AG04450 (cell line): ENCODE results near the gene FASN. TPM values are rescaled to one million over a fixed set of nuclear protein-coding genes. Genes with fewer than 3 reads are reported as not detected.
A peak's percentile ranks its signal among the peaks of the same experiment; 100 is the strongest.

Experiments
- CTCF ChIA-PET: fragments of 300-600, 350-600 bp; formaldehyde crosslinking; extraction: SDS; loops from one replicate; lab custom pipeline; 2022; ENCODE audit warnings: antibody characterized with exemption, inconsistent platforms; lab: Charles Lee
- POLR2A ChIA-PET: fragments of 350-600 bp; formaldehyde crosslinking; extraction: SDS; loops from one replicate; lab custom pipeline; 2021; ENCODE audit warnings: antibody characterized with exemption, inconsistent platforms; lab: Yijun Ruan, JAX
- DNase-seq: peaks from one replicate; pipeline ENCODE4 v3.0.0-alpha.2; 2011; ENCODE audit warnings: low read depth, low spot score
- H3K27ac ChIP-seq: one replicate; pipeline ENCODE4 v1.5.1; 2012; ENCODE audit warnings: low read depth, low read length, control low read depth
- H3K27me3 ChIP-seq: one replicate; pipeline ENCODE4 v1.6.0; 2012; ENCODE audit warnings: low read length; ENCODE audit not compliant: control insufficient read depth, insufficient read depth
- H3K4me3 ChIP-seq: 2 replicates; pipeline ENCODE4 v1.5.1; 2011; ENCODE audit warnings: mild to moderate bottlenecking, low read depth, low read length, control low read depth
- H3K9me3 ChIP-seq: 2 replicates; pipeline ENCODE4 v1.5.1; 2012; ENCODE audit warnings: low read length; ENCODE audit not compliant: control insufficient read depth, insufficient read depth
- polyA plus RNA-seq: library from polyadenylated mRNA; depleted of rRNA; stranded (reverse); fragments of >200 nt; gene quantifications from 2 replicates; pipeline ENCODE4 v1.2.3, GENCODE V29; 2011
- TF ChIP-seq, protein P1 (sequence below): IDR thresholded peaks from 2 replicates; pipeline ENCODE4 v1.5.1; 2011; ENCODE audit warnings: low read depth, low read length, control low read depth, inconsistent platforms

The FASN gene
- polyA plus RNA-seq, 1 experiment = 6.2 TPM

DNA sequence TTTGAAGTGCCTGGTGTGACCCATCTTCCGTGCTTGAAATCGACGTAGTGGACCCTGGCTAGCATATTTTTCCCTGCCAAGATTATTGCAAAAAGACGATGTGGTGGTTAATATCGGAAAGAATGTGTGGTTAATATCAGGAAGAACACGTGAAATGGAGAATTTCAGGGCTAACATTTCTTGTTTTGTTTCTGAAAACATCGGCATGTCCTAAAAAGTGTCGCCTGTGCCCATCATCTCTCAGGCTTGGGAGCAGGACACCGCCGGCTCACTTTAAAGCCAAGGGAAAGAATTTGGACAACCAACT lies 60.2 kb downstream of the FASN start:
- H3K27ac ChIP-seq = no peak overlapping the region
- CTCF ChIA-PET = interaction anchor here (0.5 to 1.3 kb wide), 12 partner anchors 9 to 852 kb away, joined by 3 to 7 read pairs (median 4); partner anchors contain the start of genes CENPX and LRRC45
- no peaks in the 10 kb centered on the region for H3K27me3 ChIP-seq
- POLR2A ChIA-PET = interaction anchor here (0.6 to 1.4 kb wide), 11 partner anchors 14 to 192 kb away, joined by 3 to 10 read pairs (median 3); partner anchors contain the start of genes CENPX, FASN, GPS1 and LRRC45
- H3K4me3 ChIP-seq = peak overlapping the region; percentile 47
- TF ChIP-seq, protein P1, sequence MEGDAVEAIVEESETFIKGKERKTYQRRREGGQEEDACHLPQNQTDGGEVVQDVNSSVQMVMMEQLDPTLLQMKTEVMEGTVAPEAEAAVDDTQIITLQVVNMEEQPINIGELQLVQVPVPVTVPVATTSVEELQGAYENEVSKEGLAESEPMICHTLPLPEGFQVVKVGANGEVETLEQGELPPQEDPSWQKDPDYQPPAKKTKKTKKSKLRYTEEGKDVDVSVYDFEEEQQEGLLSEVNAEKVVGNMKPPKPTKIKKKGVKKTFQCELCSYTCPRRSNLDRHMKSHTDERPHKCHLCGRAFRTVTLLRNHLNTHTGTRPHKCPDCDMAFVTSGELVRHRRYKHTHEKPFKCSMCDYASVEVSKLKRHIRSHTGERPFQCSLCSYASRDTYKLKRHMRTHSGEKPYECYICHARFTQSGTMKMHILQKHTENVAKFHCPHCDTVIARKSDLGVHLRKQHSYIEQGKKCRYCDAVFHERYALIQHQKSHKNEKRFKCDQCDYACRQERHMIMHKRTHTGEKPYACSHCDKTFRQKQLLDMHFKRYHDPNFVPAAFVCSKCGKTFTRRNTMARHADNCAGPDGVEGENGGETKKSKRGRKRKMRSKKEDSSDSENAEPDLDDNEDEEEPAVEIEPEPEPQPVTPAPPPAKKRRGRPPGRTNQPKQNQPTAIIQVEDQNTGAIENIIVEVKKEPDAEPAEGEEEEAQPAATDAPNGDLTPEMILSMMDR = no peak
- DNase-seq = no peak
- H3K9me3 ChIP-seq = no peaks in the 10 kb centered on the region; the same call in 1 of the 2 replicates

DNA sequence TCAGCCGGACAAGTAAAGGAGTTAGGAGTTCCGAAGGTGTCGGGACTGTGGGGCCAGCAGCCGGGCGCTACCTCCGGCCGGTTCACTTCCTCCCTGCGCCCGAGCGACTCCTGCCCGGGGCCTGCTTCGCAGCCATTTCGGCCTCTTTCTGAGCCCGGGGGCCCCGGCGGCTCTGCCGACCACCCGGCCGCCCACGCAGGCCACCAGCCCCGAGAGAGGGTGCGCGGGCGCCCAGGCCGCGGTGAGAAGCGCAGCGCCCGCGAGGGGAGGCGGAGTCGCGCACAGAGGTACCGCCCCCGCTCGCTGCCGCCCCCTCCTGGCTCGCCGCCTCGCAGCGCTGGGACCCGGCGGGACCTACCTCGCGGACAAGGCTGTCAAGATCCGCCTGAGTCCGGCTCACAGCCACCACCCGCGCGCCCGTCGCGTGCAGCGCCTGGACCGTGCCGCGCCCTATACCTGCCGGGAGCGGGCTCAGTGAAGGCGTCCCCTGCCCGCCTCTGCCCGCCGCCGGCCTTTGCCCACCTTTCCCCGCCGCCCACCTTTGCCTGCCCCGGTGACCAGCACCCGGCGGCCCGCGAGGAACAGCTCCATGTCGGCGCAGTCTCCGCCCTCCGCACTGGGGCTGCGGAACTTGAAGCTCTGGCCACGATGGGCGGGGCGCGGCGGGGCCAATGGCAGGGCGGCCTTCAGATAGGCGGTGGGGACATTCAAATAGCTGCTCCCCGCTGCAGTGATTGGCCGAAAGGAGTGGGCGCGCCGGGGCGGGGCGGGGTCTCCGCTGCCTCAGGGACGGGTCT lies 60.7 kb downstream of the FASN start, which contains the start of gene DCXR:
TSS of gene DCXR (minus strand) at position 606 of the 797 bp plus-strand sequence. CDS start at position 591, 15 bp downstream.
- TF ChIP-seq, protein P1 = peak; percentile 57
- CTCF ChIA-PET = interaction anchor here (0.5 to 1.3 kb wide), 13 partner anchors 8 to 852 kb away, joined by 3 to 7 read pairs (median 3); partner anchors contain the start of genes CENPX and LRRC45
- DNase-seq = peak; percentile 76
- Histone ChIP-seq H3K27ac (peak within 1 kb of the TSS; percentile 61), H3K27me3 (no peaks in the 10 kb centered on the region), H3K9me3 (no peaks in the 10 kb centered on the region; the same call in 1 of the 2 replicates), H3K4me3 (peak within 1 kb of the TSS; percentile 74)
- POLR2A ChIA-PET = interaction anchor here (0.6 to 1.4 kb wide), 11 partner anchors 14 to 192 kb away, joined by 3 to 10 read pairs (median 3); partner anchors contain the start of genes CENPX, FASN, GPS1 and LRRC45

DNA sequence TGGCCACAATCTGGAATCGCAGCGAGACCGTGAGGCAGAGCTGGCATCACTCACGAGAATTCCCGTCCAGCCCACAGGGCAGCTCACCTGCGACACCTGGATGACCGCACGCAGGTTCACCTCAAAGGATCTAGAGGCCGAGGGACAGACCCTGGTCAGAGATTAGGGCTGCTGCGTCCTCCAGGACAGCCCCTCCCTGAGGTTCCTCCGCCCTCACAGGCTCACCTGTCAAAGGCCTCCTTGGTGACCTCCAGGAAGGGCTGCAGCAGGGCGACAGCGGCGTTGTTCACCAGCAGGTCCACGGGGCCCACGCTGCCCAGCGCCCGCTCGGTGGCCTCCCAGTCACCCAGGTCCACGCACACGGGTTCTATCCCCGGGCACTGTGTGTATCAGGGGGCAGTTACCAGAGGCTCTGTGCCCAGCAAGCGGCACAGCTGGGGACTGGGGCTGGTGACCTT lies 61.4 kb downstream of the FASN start:
- CTCF ChIA-PET = interaction anchor here (0.6 to 1.3 kb wide), 3 partner anchors 77 to 122 kb away, joined by 3 to 6 read pairs (median 4); no protein-coding TSS in a partner anchor

DNA sequence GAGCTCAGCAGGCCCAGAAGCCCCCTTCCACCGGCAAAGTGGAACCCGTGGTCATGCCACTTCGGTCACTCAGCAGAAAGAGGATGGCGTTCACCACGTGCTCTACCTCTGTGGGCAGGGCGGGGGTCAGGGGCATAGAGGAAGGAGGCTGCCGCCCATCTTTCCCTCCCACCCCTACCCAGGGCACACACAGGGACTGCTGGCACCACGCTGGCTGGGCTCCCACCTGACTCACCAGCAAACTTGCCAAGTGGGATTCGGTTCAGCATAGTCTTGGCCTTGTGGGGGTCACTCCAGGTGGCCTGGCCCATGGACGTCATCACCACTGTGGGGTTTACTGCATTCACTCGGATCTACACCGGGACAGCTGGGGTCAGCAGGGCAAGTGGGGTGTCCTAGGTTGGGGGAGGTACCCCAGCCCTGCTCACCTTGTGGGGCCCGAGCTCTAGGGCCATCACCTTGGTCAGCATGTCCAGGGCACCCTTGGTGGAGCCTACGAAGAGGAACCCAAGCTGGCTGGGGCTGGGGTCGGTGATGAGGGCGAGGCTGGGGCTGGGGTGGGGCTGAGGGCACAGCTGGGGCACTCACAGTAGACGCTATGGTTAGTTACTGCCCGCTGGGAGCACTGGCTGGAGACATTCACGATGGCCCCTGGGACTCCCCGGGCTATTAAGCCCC lies 61.9 kb downstream of the FASN start:
- POLR2A ChIA-PET = no interaction called here
- CTCF ChIA-PET = interaction anchor here (0.5 to 1.2 kb wide), 3 partner anchors 74 to 123 kb away, joined by 3 to 4 read pairs (median 3); no protein-coding TSS in a partner anchor

More for the DNA sequence above, 61.4 kb downstream of the FASN start:
- POLR2A ChIA-PET = no interaction called here
- H3K27me3 ChIP-seq = no peaks in the 10 kb centered on the region
- no peaks in the 10 kb centered on the region; the same call in 1 of the 2 replicates for H3K9me3 ChIP-seq
- DNase-seq = no peak
- TF ChIP-seq, protein P1 = no peak
- peak overlapping the region; percentile 61 for H3K27ac ChIP-seq
- peak overlapping the region; percentile 74 for H3K4me3 ChIP-seq

More for the DNA sequence above, 61.9 kb downstream of the FASN start:
- peak overlapping the region; percentile 74; the same call in 1 of the 2 replicates for H3K4me3 ChIP-seq
- TF ChIP-seq, protein P1 = no peak
- H3K9me3 ChIP-seq = no peaks in the 10 kb centered on the region; the same call in 1 of the 2 replicates
- no peak for DNase-seq
- no peak overlapping the region for H3K27ac ChIP-seq
- no peaks in the 10 kb centered on the region for H3K27me3 ChIP-seq
